ENCODE measurements around the gene SPATA31C2. TPM values are rescaled to one million over a fixed set of nuclear protein-coding genes. Genes with fewer than 3 reads are reported as not detected.
"Not testable (repeated sequence)": the region's sequence is repeated elsewhere in the genome, so short reads cannot be mapped to it uniquely, and the experiment has no call there.

Gene SPATA31C2
- not detected for total RNA-seq

DNA sequence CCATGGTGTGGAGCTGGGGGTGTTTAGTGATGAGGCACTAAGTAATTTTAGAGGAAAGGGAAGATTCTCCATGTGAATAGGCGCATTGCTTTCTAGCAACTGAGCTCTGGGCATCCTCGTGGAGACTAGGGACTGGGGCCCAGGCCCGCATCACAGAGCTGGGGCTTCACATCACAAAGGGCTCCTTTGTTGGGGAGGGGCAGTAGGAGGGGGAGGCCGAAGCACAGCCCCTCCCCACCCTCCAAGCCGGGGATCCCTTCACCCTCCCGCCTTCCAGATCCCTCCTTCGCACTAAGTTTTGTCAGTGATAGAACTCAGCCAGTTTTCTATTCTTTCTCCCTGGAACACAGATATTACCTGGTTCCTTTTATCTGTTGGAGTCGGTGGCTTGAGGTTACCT is at the start of gene SPATA31C2:
SPATA31C2 (minus strand) TSS at position 101 of the 400 bp plus-strand sequence; CDS start at position 72, 29 bp downstream.
- H3K36me3 ChIP-seq; intact Hi-C loops (cut with DNase I; ENCODE audit: low total_unique reads); in situ Hi-C loops (cut with MboI; ENCODE audit: low pct_ligation_motif_present in 1 of 4, low pct_unique_long_range_greater_than_20kb in 1 of 4, low sequenced_read_pairs in 3 of 4); DNase-seq; H3K27ac ChIP-seq; H3K9me3 ChIP-seq; H3K4me3 ChIP-seq; H3K4me1 ChIP-seq; H3K27me3 ChIP-seq: not testable (repeated sequence)
- no CpG with 5 or more reads among the region's 8 CpGs for WGBS, 2 donors (ENCODE audit: low coverage in 1 of 2)

DNA sequence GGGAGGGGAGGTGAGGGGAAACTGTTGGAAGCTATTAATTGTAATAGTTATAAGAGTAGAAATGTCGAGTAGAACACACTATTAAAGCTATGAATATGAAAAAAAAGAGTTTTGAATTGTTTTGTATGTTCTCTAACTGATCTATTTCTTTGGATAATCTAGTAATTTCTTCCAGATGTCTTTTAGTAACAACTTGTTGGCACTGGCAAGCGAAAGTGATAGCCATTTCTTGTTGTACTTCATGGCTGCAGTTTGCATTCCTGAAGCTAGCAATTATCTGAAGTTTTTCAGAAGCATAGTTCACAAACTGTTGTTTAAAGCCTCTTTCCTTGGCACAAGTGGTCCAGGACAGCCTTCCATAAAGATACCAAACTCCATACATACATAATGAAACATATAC is 49.4 kb upstream of the SPATA31C2 start:
- intact Hi-C loops (cut with DNase I; ENCODE audit: low total_unique reads) (no loop called here), in situ Hi-C loops (cut with MboI; ENCODE audit: low pct_ligation_motif_present in 1 of 4, low pct_unique_long_range_greater_than_20kb in 1 of 4, low sequenced_read_pairs in 3 of 4) (no loop called here)
- no peak for DNase-seq
- Histone ChIP-seq H3K27me3 (no peaks in the 10 kb centered on the region), H3K27ac (no peak overlapping the region), H3K36me3 (no peaks in the 10 kb centered on the region), H3K4me3 (no peak overlapping the region), H3K4me1 (peaks cover 0 to 2% (median 0%) of the 10 kb centered on the region in 4 donors), H3K9me3 (no peaks in the 10 kb centered on the region)
- TF ChIP-seq, protein P1, sequence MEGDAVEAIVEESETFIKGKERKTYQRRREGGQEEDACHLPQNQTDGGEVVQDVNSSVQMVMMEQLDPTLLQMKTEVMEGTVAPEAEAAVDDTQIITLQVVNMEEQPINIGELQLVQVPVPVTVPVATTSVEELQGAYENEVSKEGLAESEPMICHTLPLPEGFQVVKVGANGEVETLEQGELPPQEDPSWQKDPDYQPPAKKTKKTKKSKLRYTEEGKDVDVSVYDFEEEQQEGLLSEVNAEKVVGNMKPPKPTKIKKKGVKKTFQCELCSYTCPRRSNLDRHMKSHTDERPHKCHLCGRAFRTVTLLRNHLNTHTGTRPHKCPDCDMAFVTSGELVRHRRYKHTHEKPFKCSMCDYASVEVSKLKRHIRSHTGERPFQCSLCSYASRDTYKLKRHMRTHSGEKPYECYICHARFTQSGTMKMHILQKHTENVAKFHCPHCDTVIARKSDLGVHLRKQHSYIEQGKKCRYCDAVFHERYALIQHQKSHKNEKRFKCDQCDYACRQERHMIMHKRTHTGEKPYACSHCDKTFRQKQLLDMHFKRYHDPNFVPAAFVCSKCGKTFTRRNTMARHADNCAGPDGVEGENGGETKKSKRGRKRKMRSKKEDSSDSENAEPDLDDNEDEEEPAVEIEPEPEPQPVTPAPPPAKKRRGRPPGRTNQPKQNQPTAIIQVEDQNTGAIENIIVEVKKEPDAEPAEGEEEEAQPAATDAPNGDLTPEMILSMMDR (IDR thresholded peaks at IDR 0.05), result no peak
- TF ChIP-seq EP300 (IDR thresholded peaks at IDR 0.05; ENCODE audit: low read depth), result no peak
- no peak for TF ChIP-seq POLR2A (IDR thresholded peaks at IDR 0.05)
- no peak for TF ChIP-seq POLR2AphosphoS5 (IDR thresholded peaks at IDR 0.05)
- WGBS, 2 donors (ENCODE audit: low coverage in 1 of 2), result 22 to 41% methylated on average over 2 of the region's 2 CpGs

DNA sequence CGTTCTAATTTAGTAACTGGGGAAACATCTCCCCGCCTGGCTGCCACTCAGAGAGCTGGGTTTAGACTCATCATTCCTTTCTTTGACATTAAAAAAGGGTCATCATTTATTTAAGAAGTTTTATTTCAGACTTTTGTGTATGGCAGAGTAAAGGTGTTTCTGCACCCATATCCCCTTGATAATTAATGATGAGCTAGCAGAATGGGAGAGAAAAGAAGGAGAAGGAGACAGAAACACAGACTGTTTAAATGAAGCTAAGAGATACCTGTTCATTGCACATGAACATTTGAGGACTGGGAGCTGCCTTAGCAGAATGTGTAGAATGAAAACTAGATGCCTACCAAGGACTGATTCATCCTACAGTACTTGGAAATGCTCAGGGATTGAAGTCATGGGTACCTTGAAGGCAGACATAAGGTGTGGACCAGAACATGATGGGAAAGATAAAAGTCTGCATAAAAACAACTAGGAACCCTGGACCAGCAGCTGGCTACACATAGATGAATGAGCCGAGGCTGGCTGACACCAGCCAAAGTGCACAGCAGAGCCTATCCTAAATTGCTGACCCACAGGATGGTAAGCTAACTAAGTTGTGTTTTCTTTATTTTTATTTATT is 48.3 kb upstream of the SPATA31C2 start:
- Histone ChIP-seq H3K4me1 (peaks cover 0 to 2% (median 0%) of the 10 kb centered on the region in 4 donors), H3K4me3 (no peak overlapping the region), H3K27me3 (no peaks in the 10 kb centered on the region), H3K27ac (no peak overlapping the region), H3K9me3 (no peaks in the 10 kb centered on the region), H3K36me3 (no peaks in the 10 kb centered on the region)
- intact Hi-C loops (cut with DNase I; ENCODE audit: low total_unique reads), result no loop called here
- 87 to 92% methylated on average over 2 to 3 of the region's 3 CpGs for WGBS, 2 donors (ENCODE audit: low coverage in 1 of 2)
- in situ Hi-C loops (cut with MboI; ENCODE audit: low pct_ligation_motif_present in 1 of 4, low pct_unique_long_range_greater_than_20kb in 1 of 4, low sequenced_read_pairs in 3 of 4), result no loop called here
- TF ChIP-seq POLR2A (IDR thresholded peaks at IDR 0.05) (no peak), POLR2AphosphoS5 (IDR thresholded peaks at IDR 0.05) (no peak), EP300 (IDR thresholded peaks at IDR 0.05; ENCODE audit: low read depth) (no peak)
- TF ChIP-seq, protein P1 (IDR thresholded peaks at IDR 0.05), result no peak
- DNase-seq, result no peak

DNA sequence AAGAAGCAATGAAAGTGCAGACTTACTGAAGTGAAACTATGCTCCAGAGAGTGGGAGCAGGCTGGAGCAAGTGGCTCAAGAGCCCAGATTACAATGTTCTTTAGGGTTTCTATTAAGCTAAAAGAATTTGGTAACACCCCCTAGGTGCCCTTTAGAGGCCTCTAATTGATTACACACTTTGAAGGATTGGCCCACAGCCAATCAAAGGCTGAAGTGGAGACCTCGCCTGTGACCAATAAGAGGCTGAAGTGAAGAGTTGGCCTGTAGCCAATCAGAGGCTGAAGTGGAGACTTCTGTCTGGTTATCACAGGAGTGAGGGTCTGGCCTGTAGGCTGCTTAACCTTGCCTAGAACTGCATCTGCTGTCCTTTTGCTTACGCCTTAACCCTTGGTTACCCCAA is 46.7 kb upstream of the SPATA31C2 start:
- in situ Hi-C loops (cut with MboI; ENCODE audit: low pct_ligation_motif_present in 1 of 4, low pct_unique_long_range_greater_than_20kb in 1 of 4, low sequenced_read_pairs in 3 of 4), result no loop called here
- WGBS, 2 donors (ENCODE audit: low coverage in 1 of 2), result 82% methylated on average over 2 of the region's 2 CpGs; no CpG with 5 or more reads in 1 of the 2 donors
- peaks cover 0 to 2% (median 0%) of the 10 kb centered on the region in 4 donors for H3K4me1 ChIP-seq
- no peak overlapping the region for H3K4me3 ChIP-seq
- no peaks in the 10 kb centered on the region for H3K9me3 ChIP-seq
- H3K27me3 ChIP-seq, result no peaks in the 10 kb centered on the region
- H3K27ac ChIP-seq, result no peak overlapping the region
- no peak for DNase-seq
- intact Hi-C loops (cut with DNase I; ENCODE audit: low total_unique reads), result no loop called here
- TF ChIP-seq POLR2AphosphoS5 (IDR thresholded peaks at IDR 0.05) (no peak), POLR2A (IDR thresholded peaks at IDR 0.05) (no peak), EP300 (IDR thresholded peaks at IDR 0.05; ENCODE audit: low read depth) (no peak)
- TF ChIP-seq, protein P1 (IDR thresholded peaks at IDR 0.05), result no peak
- H3K36me3 ChIP-seq, result no peaks in the 10 kb centered on the region

Data from transverse colon (tissue), 4 donors.